Left cardiac atrium (tissue), 4 donors: ENCODE results near the gene AFF2. TPM values are rescaled to one million over a fixed set of nuclear protein-coding genes. Genes with fewer than 3 reads are reported as not detected.

Source experiments
- ATAC-seq, 2 donors: fragments of 200-7000 bp; cut with Tn5 transposase; one replicate each; pipeline ENCODE4 v1.9.1; 2020; ENCODE audit warnings: mild to moderate bottlenecking in 2 of 2, moderate library complexity in 2 of 2
- DNase-seq: peaks from one replicate; pipeline ENCODE4 v3.0.0-alpha.2; 2020
- intact Hi-C, 2 donors: fragments of 100-400 bp; cut with DNase I; formaldehyde crosslinking; loops; one replicate each; pipeline versions ENCODE4 v1.14.1 to v1.15.1; 2022 to 2023
- total RNA-seq, 2 donors: library from RNA; stranded (reverse); fragmentation: NEBNext Ultra II Directional; extraction: Animal tissue kit (Norgen Biotek cat#: 25700); gene quantifications; one replicate each; pipeline ENCODE4 v1.2.1, GENCODE V29; 2021
- donor health status: DM: no; HTN: yes; CAD: no.
- donor health status: DM: no; HTN: yes; CAD: no; lungs with severe emphysema.
- donor health status: DM: yes; HTN: yes; CAD: no.
- donor health status: Dilated cardiomyopathy.

The AFF2 gene
- total RNA-seq, 2 donors from 2014 or later: 0.80 to 0.81 TPM

DNA sequence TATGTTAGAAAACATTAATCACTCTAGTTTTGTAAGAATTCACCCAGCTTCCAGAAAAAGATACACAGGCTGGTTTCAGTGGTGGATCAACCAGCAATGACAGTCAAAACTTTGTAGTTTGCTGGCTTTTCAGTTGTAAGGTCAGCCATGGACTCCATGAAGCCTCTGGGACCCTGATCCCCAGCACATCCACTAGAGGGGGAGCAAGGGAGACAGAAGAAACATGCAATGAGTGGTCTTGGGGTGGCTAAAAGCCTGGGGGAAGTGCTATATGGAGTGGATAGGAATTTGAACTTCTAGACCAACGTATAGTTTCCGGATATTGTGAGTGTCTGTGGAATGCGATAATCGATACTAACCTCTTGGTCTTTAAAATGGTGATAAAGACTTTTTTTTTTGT, 72.7 kb downstream of the AFF2 start:
- intact Hi-C loops: no loop called here
- ATAC-seq: no peak
- no peak for DNase-seq

DNA sequence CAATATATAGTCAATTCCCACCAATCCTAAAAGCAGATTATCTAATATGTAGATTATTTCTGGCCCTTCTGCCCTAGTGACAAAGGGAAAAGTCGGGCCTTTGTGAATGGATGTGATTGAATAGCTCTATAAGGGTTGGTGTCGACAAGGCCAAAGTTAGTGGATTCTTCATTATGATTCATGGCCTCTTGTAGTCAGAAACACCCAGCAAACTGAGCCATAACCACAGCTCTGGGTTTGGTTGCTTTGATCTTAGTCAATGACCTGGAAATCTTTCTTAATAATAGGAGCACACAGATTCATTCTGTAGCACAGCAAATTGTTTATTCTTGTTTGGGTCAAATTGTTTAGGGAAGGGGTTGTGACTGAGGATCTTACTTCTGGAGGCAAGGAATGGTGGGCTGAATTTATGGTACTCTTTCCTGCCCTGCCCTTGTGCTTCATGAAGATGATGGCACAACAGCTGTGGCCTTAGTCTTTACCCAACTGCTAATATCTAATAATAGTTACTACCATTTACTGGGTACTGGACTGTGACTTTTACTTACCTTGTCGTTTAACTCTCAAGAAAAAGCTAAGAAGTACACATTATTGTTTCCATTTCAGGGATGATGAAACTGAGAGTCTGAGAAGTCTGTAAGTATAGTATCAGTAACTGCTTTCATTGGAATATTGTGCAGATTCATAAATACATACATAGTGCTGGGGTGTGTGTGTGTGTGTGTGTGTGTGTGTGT, 74.0 kb downstream of the AFF2 start:
- no peak for DNase-seq
- intact Hi-C loops: no loop called here
- no peak for ATAC-seq

DNA sequence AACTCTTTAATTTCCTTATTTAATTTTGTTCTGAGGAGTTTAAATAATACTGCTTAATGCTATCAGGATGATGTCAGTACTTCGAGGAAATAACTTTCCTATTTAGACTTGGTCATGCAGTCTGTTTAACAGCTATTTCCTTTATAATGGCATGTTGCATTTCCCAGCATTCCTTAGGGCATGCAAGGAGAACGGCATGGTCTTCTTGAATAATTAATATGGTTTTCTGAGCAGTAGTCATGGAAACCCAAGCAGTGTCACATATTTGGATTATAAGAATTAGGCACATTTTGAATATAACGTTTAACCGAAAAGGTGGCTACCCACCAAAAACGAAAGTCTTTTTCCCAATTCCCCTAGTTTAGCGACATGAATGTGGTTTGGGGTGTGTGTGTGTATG, 76.0 kb downstream of the AFF2 start:
- no peak for ATAC-seq
- no peak for DNase-seq
- intact Hi-C loops: no loop called here

DNA sequence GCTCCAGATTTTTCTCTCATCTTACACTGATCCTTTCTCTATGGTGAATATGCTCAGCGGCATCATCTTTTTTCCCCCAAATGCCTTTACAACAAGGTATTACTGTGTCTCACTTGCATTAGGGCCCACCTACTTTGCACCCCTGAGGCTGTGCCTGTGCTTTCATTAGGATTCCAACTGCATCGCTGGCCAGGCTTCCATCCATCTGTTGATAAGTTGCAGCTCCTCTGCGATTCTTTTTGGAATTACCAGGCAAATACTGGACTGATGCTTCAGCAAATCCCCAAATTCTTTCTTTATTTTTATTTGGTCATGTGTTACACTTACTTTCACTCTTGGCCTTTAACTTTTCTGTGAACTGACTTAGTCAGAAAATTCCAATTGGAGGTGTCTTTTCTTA, 77.3 kb downstream of the AFF2 start:
- ATAC-seq (no peak), DNase-seq (no peak)
- intact Hi-C loops: no loop called here

DNA sequence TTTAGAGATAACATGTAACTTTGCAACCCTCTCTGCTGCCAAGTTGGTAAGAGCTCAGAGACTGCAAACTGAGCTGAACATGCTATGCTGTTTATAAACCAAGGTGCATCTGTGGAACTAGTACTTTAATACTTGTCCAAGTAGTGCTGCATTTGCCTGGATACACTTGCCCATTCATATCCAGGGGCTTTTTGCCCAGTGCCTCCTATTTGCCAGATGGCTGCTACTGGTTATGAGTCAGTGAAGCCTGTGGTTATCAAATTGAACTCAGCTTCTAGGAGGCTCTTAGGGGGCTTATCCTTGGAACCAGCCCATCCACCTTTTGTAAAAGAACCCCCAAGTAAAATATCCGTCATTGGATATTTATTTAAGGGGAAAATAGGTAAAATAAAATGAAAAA, 79.6 kb downstream of the AFF2 start:
- DNase-seq (no peak), ATAC-seq (no peak)
- intact Hi-C loops: no loop called here

DNA sequence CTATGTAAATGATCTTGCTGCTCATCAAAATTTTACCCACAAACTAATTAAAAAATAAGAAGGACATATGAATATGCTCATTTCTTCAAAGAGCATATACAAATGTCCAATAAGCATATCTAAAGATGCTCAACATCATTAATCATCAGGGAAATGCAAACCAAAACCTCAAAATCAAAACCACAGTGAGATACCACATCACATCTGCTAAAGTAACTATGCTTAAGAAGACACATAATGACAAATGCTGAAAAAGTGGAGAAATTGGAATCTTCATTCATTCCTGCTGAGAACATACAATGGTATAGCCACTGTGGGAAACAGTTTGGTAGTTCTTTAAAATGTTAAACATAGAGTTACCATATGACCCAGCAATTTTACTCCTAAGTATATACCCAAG, 81.9 kb downstream of the AFF2 start:
- ATAC-seq (no peak), DNase-seq (no peak)
- intact Hi-C loops: no loop called here

DNA sequence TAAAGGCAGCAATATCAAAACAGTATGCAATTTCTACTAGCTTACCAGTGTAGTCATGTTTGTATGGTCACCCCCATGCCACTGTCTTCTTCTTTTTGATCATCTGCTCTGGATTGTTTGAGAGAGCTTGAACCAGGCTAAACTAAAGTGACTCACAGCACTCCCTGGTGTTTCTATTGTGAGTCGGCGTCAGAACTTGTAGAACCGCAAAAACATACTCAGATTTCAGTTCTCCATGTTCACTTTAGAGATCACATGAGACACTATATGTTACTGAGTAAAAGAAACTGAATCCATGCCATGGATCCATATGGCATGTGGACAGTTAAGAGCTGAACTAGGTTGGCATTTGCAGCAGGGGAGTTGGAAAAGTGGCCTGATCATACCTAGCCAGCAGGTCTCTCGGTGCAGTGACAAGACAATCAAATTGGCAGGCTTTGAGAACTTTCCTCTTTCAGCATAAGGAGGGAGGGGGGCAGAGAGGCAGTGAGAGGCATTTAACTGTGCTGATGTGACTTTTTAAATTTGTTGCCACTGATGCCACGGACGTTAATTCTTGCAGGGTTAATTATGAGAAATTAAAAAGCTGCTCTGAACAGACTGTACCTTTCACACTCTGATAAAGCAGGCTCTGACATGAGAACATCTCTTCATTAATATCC, 88.4 kb downstream of the AFF2 start:
- ATAC-seq (no peak), DNase-seq (no peak)
- intact Hi-C loops: no loop called here

DNA sequence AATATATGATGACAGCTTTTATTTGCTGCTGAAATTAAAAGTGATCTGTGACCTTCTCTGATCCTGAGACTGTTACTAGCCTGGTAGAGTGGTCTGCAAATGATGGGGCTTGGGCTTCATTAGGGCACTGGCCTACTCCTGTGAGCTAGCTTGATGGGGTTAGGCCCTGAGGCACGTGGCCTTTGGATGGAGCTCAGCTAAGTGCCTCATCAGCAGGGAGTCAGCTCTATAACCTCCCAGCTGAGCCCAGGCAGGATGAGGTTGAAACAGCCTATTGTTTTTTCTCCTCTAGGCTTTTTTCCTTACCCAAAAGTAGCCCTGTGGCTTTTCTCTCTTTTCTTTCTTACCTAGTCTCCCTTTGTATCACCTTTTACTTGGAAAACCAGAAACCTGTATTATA, 92.2 kb downstream of the AFF2 start:
- DNase-seq (no peak), ATAC-seq (no peak)
- intact Hi-C loops: no loop called here

DNA sequence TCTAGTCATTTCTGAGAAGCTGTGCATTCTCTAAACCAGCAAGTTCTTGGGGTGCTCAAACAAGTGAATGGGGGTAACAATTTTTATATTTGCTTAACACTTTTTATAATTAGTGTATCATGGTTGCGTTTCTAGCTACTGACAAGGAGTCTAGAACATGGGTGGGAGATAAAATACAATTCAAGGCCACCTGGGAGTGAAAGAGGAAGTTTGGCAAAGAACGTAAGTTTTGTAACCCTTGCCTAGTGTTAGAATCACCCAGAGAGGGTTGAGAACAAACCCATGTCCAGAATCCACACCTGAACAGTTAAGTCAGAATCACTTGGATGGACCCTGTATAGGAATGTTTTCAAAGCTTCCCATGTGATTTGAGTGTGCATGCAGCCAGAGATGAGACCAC, 92.7 kb downstream of the AFF2 start:
- DNase-seq (no peak), ATAC-seq (no peak)
- intact Hi-C loops: no loop called here

DNA sequence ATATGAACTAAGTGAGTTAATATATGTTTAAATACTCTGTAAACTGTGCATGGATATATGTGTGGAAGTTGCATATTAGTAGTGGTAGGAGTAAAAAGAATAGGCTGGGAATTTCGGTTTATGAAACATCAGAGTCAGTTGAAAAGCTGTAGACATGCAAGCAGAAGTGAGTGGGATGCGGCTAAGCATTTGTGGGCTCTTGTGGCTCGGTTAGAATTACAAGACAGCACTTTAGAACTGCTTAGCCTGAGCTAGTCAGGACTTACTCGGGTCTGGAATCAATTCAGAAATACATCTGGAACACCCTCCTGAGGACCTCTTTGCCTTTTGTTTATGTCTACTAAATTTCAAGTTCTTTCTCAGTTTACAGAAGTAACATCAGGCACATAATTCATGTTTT, 93.6 kb downstream of the AFF2 start:
- DNase-seq (no peak), ATAC-seq (no peak)
- intact Hi-C loops: no loop called here

DNA sequence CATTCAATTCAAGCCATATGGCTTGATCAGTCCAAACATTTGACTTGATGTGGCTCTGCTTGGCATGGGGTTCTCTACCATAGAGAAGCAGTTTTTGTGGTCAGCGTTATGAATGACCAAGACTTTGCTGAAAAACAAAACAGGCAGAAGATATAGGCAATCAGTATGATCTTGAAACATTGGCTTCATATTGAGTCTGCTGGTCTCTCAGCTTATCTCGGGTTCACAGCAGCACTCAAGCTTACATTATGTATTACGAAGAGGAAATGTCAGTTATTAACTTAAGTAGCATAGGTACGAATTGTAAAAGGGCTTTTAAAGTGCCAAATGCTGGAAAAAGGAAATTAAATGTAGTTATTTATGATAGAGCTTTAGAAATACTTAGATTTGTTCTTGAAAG, 99.0 kb downstream of the AFF2 start:
- ATAC-seq: no peak
- intact Hi-C loops: no loop called here

DNA sequence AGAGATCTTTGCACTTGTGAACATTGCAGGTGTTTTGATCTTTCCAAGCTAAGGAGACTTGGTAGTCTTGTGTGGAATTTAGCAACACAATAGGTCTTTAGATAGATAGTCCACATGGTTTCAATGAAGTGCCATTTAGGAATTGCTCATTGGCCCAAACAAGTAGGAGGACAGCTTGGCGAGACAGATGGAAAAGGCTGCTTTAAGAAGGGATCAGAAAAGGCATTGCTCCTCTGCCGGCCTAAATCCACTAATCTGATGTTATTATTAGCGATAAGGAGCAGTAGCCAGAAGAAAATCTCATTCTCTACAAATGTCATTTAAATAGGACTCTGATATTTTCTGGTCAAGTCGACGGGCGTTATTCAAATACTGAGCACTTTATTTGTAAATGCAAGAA, 99.7 kb downstream of the AFF2 start:
- ATAC-seq: no peak
- intact Hi-C loops: no loop called here
- DNase-seq: no peak

More for the DNA sequence above, 99.0 kb downstream of the AFF2 start:
- no peak for DNase-seq

DNA sequence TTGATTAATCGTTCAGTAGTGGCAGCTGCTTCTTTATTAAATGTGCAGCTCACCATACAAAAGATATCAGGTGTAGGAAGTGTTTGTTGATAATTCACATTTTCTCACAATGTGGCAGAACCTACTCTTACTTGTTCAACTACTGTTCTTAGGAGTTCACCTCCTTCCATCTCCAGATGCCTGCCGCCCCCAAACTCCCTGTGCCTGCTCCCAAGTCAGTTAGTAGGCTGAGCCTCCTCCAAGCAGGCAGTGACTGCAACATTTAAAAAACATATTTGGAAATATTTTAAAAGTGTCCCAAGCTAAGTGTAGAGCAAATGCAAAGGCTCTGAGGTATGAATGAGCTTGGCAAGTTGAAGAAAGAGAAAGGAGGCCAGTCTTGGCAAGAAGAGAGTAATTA, 100.2 kb downstream of the AFF2 start:
- DNase-seq: no peak
- no peak for ATAC-seq
- intact Hi-C loops: no loop called here

DNA sequence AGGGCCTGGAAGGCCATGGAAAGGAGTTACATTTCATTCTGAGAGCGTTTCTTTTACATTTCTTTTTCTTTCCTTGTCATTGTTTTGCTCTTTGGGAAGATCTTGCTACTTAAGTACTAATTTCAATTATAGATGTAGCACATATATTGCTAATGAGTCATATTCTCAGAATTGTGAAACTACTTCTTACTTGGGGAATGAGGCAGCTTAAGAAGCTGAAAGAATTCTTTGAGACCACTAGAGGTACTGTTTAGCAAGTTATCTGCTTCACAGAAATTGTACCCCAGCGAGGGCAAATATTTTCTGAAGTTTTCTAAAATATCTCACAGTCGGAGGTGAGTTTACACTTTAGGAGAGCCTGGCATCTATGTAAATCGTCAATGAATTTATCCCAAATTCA, 100.6 kb downstream of the AFF2 start:
- no peak for DNase-seq
- ATAC-seq: no peak
- intact Hi-C loops: no loop called here

DNA sequence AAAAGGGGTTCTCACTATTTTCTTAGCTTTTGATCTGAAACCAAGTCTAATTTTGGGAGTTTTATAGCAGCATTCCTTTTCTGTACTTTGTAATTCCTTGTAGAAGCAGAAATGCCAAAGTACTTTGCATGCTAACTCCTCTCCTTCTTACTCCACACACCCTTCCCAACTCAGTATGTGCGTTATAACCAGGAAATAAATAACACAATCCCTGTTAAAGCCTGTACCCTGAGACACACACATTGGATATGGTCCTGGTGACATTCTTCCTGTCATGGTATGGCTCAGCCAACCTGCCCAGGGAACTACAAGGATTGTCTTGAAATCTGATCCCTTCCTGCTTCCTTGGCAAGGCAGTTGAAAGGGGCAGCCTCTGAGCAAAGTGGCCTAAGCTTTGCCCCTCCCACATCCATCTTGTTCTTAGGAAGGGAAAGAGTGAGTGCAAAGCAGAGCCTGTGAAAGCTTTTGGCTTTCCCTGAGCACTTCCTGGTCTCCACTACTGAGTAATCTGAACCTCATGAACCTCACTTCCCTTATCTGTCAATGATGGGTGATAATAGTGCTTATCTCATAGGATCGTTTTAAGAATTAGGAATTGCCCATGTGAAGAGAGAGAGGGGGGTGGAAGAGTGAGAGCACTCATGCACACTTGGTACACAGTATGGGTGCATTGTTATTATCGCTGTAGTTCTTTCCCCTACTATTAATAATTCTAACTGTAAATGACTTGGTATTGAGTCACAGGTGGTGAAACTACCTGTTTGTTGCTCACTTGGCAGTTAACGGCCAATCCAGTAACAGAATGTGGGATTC, 109.3 kb downstream of the AFF2 start:
- no peak for DNase-seq
- ATAC-seq: no peak
- intact Hi-C loops: no loop called here

DNA sequence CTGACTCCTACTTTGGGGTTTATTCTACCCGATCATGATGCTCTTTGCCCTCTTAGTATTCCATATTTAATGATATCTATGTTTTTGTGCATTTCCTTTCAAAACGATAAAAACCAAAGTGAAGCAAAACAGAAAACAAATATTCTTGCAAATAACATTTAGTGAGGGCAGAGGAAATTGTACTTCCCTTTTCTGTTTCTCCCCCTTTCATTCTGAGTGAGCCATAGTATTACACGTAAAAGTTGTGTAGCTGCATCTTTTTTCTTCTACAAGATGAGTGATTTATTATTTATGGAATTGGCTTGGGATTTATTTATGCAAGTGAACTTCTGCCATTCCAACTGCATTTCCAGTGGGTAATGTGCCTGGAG, 109.9 kb downstream of the AFF2 start:
- intact Hi-C loops: no loop called here
- ATAC-seq (no peak), DNase-seq (no peak)

DNA sequence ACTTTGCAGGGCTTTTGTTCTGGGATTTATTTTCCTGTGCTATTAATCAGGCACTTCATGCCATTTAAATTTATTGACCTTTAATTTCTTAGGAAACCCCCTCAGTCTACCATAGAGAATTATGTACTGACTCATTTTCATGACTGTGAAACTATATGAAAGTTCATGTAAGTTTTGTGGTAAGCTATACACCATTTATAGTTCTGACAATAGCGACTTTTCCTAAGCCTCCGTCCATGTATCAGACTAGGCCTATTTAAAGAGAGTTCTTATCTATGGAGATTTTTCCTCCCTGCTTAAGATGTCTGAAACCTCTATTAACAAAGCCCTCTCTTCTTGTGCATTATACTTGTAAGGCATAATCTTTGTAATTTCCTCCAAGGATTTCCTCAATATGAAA, 111.6 kb downstream of the AFF2 start:
- DNase-seq: no peak
- intact Hi-C loops: no loop called here
- ATAC-seq: no peak

DNA sequence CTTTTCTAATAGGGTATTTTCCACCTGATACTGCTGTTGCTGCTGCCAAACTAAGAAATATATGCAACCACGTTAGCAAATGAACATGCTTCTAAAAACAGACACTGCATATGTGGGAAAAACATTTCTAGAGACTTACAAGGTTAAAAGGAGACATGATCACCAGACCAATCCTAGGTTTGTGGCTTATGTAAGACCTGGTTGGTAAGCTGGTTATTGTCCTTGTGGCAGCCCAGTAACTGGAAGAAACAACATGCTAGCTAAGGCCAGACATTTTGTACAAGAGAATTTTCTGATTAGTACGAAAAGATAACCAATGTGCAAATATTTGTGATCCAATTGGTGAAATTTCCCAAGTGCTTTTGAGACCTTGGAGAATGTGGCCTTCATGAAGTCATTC, 112.0 kb downstream of the AFF2 start:
- ATAC-seq: no peak
- intact Hi-C loops: no loop called here

DNA sequence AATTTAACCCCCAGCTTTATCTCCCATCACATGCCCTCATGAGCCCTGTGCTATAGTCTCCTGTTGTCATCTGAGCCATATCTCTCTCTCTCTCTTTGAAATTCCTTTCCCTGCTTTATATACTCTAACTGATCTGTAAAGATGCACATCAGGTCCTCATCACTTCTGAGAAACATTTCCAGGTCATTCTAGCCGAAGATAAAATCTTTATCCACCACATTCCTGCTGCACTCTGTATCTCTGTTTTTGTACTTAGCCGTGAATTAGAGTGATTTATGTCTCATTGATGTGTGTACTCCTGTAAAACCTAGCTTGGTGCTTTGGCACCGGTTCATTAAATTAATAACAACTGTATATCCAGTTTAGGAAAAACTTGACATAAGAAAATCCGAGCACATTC, 113.2 kb downstream of the AFF2 start:
- ATAC-seq (no peak), DNase-seq (no peak)
- intact Hi-C loops: no loop called here

More for the DNA sequence above, 112.0 kb downstream of the AFF2 start:
- no peak for DNase-seq

DNA sequence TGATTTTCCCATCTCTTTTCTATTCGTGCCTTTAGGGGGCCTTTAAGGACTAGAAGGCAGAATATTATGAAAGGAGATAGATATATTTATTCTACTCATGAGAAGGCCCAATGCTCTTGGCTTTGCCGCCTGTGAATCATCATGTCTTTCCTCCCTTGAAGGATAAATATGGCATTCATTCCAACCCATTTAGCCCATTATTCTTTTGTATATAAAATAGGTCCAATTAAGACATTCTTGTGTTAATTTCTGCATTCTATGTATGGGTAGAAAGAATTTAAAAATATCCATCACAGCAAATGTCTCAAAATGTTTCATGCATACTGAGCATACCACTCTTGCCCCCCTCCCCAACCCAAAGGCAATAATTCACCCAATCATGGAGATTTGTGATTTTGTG, 115.1 kb downstream of the AFF2 start:
- intact Hi-C loops: no loop called here
- DNase-seq (no peak), ATAC-seq (no peak)
